Measurements from ENCODE around the gene SESN1.

Gene SESN1

DNA sequence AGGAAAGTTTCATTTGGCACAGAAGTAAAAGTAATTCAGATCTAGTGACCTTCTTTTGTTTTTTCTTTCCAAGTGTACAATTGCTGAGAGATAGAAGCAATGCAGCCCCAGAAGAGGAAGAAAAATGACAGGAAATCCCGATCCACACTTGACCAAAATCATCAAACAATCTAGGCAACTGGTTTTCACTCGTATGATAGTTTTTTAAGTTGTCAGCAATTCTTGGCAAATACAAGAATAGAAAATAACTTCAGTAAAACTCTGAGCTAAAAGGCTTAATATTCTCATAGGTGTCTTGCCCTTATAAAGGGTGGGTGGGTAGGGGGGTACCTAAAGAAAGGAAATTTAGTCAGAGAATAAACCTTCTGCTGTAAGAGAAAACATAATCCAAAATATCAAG is 36.0 kb downstream of the SESN1 start:
- DNase-seq = no peak

DNA sequence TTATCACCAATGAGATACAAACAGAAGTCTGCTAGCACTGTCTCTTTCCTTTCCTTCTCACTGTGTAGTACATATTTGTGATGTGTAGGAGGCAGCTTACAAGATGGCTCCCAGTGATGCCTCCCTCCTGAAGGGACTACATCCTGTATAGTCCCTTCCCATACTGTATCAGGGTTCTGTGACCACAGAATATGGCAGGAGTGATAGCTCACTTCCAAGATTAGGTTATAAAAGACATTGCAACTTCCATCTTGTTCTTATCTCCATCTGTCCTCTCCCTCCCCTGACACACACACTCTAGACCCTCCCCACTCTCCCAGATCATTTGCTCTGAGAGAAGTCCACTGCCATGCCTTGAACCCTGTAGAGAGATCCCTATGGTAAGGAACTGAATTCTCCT is 38.0 kb downstream of the SESN1 start:
- no peak for DNase-seq

DNA sequence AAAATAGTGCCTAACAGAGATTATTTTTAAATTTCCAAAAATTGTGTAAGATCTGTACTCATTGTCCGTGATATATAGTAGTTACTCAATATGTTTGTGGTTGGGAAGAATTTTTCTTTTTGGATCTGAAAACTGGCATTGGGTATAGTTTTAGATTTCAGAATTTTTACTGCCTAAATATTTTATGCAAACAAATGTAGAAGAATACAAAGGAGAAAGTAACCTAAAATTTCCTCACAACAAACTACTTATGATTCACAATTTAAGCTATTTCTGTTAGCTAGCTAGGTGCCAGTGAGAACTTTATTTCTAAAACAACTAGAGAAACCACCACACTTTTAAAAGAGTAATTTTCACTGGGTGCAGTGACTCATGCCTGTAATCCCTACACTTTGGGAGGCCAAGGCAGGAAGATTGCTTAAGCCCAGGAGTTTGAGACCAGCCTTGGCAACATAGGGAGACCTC is 38.8 kb downstream of the SESN1 start:
- no peak for DNase-seq

DNA sequence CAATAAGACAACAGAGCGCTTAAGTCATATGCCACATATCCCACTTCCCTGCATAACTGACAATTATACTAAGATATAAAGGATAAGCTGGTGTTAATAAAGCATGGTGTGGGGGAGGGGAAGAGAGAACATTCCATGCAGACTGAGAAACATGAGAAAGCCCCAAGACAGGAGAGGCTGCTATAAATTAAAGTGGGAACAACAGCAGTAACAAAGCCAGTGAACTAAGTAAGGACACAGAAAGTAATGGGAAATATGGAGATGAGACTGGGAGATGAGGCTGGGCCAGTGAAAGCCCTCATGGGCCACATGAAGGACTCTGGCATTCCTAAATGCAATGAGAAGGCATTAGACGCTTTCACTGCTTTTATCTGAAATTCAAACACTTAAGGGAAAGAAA is 41.3 kb downstream of the SESN1 start:
- DNase-seq = no peak

DNA sequence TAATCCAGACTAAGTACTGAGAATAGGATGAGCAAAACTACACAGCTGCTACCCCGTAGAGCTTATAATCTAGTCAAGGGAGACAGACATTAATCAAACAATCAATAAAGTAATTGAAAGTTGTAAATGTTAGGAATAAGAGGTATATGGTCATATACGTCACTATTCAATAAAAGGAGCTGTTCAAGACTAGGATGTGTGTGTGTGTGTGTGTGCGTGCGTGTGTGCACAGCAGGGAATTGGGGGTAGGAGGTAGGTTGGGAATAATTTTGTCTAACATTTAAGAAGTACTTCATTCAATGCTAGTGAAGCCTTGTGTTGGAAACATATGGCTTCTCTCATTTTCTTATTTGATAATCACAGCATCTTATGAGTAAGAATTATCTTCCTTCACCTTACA is 41.8 kb downstream of the SESN1 start:
- no peak for DNase-seq

DNA sequence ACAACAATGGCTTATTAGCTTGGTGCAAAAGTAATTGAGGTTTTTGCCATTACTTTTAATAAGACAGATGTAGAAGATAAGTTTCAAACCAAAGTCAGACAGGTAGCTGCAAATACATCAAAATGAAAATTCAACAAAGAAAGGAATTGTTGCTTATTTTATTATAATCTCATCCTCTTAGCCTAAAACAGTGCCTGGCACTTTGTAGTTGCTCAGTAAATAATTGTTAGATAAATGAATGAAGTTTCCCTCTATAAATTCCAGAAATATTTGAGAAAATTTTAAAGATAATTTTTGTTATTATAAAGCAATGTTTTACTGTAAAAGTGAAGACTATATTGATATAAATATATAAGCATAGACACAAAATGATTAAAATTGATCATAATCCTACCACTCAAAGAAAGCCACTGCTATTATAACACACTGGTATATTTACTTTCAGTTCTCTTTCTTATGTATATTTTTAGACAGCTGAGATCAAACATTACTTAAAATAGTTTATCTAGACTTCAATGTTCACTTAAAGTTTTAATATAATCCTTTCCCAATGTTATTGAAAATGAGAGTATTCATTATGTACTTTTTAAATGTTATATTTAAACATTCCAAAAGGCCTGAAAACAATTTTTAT is 42.5 kb downstream of the SESN1 start:
- DNase-seq = no peak

DNA sequence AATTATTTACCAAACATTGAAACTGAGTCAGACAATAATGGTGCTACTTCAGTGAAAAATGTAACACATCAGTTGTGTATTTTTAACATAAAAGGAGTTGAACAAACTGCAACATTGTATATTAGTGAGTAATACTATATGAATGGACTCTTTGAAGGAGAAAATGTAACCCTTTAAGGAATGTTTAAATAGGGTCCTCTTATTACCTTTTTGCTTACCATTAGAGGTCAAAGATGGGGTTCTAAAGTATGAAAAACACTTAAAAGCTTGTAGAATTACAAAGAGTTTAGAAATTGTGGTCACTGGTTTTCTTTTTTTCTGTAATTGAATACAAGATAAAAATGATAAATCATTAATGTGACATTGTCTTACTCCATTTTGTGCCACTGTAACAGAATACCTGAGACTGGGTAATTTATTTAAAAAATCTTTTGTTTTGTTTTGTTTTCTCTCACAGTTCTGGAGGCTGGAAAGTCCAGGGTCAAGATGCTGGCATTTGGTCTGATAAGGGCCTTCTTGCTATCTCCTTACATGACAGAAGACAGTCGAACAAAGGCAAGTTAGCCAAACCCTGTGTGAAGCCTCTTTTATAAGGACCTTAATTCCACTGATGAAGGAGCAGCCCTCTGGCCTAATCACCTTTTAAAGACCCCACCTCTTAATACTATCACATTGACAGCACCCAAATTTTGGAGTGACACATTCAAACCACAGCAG is 43.2 kb downstream of the SESN1 start:
- DNase-seq = no peak

DNA sequence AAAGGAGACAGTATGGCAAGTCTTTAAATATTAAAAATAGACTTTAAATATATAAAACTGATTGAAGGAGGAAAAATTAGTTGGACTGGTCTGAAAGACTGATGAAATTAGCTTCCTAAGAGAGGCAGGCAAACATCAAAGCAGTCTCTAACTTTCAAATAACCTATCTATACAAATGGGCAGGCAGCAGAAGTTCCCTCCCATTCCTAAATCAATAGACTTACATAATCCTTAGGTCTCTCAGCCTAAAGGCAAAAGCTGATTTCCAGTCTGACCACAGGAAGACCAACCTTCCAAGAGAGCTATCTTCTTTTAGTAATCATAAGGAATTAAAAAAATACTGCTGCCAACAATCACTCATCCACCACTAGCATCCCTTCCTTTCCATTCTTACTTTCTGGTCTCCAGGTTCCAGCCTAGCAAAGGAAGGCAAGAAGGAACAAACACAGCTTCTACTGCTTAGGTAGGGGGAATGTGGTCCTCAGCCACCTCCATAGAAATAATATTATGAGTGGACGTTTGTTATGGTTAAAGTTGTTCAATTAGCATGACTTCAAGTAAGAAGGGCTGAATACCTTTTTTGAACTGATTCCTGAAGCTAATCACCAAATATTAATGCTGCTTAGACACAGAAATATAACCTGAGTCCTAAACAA is 44.1 kb downstream of the SESN1 start:
- DNase-seq = no peak

DNA sequence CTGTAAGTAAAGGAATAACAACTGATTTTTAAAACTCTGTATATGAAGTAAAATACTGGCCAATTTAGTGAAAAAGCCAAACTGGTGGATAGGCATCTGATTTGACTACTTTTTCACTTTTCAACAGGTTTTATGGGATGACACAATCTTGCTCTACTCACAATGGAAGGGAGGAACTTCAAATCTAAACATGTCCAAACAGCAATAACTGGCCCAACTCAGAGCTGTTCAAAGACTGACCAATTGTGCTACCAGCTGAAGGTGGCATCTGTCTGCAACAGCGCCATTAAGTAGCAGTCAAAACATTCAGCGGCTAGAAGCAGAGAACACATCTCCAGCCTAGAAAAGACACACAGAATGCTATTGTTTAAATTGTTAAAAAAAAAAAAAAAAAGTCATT is 44.6 kb downstream of the SESN1 start:
- DNase-seq = no peak

DNA sequence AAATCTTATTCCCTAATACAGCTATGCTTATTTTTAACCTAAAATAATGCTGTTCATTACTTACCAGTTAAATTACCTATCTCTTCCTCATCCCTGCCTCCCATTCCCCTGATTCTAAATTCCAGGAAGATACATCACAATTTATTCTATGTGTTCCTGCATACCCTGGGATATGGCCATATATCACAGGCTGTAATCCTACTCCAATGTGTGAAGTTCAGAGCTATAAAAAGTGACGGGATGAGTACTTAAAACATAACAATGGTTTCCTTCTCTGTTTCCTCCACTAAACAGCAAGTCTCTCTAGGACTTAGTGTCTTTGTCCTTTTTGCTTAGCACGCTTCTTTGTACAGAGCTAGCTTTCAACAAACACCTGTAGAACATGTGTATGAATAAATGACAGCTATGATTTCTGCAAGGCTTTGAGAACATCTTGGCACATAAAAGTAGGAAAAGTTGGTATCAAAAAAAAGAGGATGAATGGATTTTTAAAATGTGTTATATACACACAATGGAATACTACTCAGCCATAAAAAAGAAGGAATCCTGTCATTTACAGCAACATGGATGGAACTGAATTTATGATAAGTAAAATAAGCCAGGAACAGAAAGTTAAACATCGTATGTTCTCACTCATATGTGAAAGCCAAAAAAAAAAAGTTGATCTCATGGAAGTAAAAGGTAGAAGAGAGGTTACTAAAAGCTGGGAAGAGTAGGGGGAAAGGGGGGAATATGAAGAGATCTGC is 45.8 kb downstream of the SESN1 start:
- DNase-seq = no peak

DNA sequence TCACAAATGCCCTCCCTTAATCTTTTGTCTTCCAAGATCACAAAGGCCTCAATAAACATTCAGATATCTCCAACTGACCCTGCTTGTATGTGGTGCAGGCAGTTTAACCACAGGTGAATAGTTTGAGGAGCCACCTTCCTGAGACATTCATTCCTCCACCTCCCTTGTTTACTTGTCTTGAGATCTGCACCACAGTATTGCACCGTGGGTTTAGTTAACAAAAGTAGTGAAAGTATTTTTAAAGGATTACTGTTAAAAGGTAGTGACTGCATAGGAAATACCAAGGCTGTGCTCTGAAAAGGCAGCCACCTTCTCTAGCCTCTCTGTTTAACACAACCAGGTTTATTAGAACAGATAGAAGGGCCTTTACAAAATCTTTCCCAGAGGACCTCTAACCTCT is 46.5 kb downstream of the SESN1 start:
- no peak for DNase-seq

DNA sequence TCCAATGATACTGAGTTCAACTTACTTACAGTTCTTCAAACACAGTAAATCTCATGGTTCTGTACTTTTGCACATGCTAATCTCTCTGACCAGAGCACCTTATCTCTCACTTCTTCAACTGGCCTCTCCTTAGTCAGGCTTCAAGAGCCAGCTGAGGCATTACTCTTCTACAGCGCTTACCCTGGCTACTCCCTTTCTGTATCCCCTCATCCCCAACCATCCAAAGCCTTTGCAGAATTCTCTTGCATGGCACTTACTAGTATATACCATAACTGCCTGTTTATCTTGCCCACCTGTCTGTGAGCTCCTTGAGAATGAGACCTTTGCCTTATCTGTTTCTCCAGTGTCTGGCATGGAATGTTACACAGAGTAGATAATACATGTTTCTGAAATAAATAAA is 49.2 kb downstream of the SESN1 start:
- no peak for DNase-seq

DNA sequence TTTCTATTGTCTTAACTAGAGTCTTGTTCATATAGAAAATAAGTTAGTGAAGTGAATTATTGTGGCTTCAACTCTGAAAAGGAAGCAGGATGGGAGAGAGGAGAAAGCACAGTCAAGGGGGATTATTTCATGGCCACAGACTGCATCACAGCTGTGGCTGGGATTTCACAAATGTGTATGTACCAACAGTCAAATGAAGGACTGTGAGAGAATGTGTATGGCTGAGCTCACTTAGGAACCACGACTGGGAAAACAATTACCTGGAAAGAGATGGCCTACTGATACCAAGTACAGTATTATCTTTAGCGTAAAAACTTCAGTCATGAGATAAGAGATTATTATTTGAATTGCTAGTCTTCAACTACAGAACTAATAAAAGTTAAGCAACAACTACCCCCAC is 54.9 kb downstream of the SESN1 start:
- DNase-seq = no peak

DNA sequence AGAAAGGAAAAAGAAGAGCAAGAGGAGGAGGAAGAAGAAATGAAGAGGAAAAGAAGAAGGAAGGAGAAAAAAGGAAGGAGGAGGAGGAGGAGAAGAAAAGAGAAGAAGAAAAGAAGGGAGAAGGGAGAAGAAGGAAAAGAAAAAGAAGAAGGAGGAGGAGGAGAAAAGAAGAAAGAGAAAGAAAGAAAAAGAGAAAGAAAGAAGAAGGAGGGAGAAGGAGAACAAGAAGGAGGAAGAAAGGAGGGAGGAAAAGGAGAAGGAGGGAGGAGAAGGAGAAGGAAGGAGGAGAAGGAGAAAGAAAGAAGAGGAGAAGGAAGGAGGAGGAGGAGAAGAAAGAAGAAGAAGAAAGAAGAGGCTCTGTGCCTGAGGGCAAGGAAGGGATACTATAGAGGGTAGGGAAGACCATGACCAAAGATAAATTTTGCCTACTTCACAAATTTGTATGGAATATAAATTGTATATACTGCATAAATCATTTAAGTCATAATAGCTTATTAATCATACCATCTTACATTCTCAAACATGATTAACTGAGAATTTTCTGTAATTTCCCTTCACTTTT is 55.7 kb downstream of the SESN1 start:
- no peak for DNase-seq

DNA sequence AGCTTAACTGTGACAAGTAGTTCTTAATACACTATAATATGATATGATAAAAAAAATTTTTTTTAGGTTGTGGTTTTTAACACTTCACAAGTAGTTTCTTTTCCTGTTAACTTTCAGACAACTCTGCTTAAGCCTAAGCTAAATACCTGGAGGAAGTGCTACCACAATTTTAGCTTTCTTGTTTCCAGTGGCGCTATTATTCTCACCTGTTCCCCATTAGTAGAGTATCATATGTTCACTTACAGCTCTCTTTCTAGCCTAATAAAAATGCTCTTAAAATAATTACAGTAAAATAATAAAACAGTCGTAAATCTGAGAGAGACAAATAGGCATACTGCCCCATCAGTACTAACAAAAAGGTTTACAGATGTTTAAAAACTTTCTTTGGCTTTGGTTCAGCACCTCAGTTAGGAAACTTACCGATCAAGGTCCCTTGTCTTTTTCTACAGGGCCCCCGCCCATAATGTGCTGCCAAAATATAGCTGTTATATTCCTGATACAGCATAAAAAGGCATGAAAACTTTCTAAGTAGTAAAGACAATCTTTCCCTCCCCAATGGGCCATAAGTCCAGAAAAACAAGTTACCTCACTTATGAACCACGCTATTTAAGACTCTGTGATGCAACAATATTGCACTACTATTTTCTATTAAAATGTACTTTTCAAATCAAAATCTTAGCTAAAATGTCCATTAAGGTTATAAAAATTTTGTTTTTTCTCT is 57.9 kb downstream of the SESN1 start:
- no peak for DNase-seq

DNA sequence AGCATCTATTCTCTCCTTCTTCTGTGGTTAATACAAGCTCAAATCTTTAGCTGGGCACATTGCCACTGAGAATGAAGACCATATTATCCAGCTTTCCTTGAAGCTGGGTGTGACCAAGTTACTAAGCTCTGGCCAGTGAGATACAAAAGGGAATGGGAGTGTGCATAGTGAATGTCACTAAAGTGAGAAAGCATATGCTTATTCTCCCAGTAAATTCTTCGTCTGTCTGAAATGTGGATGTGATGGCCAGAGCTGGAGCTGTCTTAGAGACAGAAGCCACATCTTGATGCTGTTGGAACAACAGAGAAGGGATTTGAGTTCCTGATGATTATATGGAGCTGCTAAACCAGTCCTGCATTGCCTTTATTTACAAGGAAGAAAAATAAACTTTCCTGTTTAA is 60.1 kb downstream of the SESN1 start:
- DNase-seq = no peak

DNA sequence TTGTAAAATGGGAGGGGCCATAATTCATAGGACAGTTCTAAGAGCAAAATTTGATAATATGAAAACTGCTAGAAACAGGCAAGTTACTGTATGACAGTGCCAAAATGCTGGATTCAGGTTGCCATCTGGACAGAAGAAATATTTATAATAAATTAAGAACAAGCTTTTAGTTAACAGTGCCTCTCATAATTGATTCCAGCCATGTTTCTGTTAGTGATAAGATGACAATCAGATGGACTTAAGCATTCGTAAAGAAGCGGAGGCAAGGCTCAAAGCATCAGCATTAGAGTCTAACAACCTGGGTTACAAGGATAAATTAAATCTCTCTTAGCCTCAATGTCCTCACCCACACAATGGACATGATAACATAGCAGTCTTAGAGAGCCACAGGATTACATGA is 61.0 kb downstream of the SESN1 start:
- DNase-seq = no peak

DNA sequence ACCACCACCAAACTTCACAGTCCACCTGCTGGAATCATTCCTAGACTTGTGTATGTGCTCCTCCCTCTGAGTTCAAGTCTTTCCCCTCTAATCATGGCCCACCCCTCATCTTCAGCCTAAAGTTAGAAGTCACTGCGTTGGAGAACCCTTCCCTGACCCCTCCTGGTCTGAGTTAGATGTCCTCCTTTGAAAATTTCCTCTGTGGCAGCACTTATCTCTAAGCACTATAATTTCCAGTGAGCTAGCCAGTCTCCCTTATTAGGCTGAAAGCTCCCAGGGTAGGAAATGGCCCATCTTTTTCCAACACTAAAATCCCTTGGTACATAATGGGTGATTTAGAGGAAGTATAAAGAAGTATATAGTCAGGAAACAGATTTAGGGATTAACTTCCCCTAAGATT is 63.2 kb downstream of the SESN1 start:
- no peak for DNase-seq

DNA sequence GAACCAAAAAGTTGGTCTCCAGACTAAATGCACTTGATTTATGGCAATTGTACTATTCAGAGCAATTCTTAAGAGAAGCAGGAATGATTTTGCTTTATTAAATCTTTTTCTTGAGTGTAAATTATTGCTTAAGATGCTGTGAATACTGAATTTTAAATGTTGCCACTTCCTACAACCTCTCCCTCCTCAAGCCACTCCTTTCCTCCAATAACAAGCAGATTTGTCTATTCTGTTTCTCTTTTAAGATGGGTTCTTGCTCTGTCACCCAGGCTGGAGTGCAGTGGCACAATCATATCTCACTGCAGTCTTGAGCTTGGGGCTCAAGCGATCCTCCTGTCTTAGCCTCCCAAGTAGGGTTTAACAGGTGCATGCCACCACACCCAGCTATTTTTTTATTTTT is 65.3 kb downstream of the SESN1 start:
- no peak for DNase-seq

DNA sequence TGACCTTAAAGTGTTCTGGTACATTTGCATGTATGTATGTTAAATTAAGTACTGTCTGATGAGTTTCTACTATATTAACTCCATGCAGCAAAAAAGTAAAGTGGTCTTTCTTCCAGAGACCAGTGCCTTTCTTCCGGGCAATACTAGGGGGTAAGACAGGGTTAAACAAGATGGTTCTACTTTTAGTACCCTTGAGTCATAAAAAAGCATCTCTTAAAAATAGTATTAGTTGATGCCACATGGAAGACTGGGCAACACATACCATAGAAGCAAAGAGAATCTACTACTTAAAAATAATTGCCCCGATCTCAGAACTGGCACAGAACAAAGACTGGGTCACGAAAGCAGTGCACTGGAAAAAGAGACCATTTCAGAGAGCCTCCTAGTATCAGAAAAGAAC is 66.2 kb downstream of the SESN1 start:
- DNase-seq = no peak

DNA sequence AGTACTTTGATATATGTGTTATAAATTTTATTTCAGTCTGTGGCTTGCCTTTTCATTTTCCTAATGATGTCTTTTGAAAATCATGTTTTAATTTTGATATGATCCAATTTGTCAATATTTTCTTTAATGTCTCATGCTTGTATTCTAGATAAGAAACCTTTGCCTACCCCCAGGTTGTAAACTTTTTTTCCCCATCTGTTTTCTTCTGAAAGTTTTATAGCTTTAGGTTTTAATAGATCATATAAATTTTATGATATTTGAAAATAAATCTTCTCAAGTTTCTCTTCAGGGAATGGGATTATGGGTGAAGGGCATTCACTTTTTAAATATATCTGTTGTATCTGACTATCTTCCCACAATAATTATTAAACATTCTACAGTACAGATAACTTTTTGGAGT is 66.7 kb downstream of the SESN1 start:
- no peak for DNase-seq

DNA sequence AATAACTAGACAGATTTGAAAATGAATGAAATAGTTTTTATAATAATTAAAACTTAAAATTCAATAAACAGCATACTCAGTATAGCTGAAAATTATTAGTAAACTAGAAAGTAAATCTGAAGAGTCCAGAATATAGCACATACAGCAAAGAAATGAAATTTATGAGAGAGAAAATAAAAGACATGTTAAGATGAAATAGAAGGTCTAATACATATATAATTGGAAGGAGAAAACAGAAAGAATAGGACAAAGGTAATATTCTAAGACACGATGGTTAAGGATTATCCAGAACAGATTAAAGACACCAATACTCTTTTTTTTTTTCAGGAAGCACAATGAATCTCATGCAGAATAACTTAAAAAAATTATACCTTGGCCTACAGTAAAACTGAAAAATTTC is 69.0 kb downstream of the SESN1 start:
- no peak for DNase-seq

DNA sequence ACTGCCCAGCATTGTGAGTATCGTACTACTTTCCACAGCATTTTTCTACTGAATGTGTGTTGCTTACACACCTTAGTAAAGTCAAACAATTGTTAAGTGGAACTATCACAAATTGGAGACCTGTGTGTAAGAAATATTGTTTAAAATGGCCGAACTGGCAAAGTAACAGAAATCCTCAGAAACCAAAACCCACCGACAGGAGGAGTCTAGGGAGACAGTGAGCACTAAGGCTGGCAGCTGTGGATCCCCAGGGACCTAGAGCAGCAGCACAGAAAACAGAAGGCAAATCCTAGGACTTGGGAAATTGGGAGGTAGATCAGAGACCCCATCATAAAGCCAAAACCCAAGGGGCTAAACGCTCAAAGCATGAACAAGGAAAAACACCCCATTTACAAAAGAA is 69.9 kb downstream of the SESN1 start:
- no peak for DNase-seq
